Left cardiac atrium (tissue), 4 donors: Measurements from ENCODE around the gene INO80D. TPM values are rescaled to one million over a fixed set of nuclear protein-coding genes. Genes with fewer than 3 reads are reported as not detected.
A peak's percentile ranks its signal among the peaks of the same experiment; 100 is the strongest.

Source experiments
- ATAC-seq, 2 donors: fragments of 200-7000 bp; cut with Tn5 transposase; one replicate each; pipeline ENCODE4 v1.9.1; 2020; ENCODE audit warnings: mild to moderate bottlenecking in 2 of 2, moderate library complexity in 2 of 2
- DNase-seq: peaks from one replicate; pipeline ENCODE4 v3.0.0-alpha.2; 2020
- intact Hi-C, 2 donors: fragments of 100-400 bp; cut with DNase I; formaldehyde crosslinking; loops; one replicate each; pipeline versions ENCODE4 v1.14.1 to v1.15.1; 2022 to 2023
- total RNA-seq, 2 donors: library from RNA; stranded (reverse); fragmentation: NEBNext Ultra II Directional; extraction: Animal tissue kit (Norgen Biotek cat#: 25700); gene quantifications; one replicate each; pipeline ENCODE4 v1.2.1, GENCODE V29; 2021
- donor health status: DM: no; HTN: yes; CAD: no.
- donor health status: DM: no; HTN: yes; CAD: no; lungs with severe emphysema.
- donor health status: DM: yes; HTN: yes; CAD: no.
- donor health status: Dilated cardiomyopathy.

Gene INO80D
- total RNA-seq, 2 donors from 2014 or later: 10.8 to 15.1 TPM

DNA sequence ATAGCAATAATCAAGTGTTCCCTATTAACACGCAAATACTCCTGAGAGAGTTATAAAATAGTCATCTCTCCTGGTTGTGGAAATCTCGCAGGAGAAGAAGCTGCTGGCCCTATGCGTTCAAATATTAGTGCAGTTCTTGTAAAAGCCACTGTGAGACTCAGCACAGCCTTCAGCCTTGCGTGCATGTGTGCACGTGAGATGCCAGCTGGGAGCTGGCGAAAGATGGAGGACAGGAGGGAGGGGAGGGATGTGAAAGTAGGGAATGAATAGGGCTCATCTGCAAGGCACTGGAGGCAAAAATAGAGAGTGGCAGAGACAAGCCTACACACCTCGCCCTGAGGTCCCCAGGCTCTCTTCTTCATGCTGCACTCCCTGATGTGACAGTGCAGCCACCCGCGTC lies 126.5 kb downstream of the INO80D start:
- ATAC-seq (no peak), DNase-seq (no peak)
- intact Hi-C loops: no loop called here

DNA sequence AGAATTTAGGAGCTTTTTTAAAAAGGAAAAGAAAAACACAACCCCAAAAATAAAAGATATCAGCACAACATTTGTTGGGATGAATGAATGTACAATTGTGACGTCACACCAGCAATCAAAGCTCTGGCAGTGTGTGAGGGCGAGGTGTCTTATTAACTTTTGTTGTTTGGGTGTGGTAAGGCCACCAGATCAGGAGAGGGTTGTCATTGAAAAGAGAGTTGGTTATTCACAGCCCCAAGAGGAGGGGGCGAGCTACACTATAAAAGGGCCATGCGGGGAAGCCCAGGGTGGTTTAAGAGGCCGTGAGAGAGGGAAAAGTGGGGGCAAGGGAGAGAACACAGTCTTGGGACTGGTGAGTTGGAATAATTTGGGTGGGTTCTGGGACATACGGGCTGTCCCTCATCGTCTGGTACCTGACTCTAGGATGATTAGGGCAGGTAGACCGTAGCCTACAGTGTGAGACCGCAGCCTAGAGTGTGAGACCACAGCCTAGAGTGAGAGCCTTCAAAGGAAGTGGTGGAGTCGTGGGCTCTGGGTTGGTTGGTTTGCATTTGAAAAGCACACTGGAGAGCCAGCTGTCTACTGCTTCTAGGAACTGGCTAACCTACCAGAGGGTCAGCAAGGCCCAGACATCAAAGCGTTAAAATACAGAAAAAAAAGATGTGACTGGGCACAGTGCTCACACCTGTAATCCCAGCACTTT lies 128.4 kb downstream of the INO80D start:
- ATAC-seq (no peak), DNase-seq (no peak)
- intact Hi-C loops: no loop called here

DNA sequence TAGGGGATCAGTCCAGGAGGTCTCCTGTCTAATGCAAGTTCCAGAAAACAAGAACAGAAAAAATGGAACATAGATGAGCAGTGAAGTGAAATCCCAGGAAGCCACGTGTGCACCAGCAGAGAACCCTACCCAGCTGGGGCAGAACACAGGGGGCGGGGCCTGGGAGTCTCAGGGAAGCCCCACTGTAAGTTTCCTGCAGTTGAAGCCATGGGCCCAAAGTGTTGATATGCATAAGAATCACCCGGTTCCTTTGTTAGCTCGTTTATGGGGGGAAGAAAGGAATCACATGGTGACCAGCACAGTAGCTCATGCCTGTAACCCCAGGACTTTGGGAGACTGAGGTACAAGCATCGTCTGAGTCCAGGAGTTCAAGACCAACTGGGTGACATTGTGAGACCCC lies 131.3 kb downstream of the INO80D start:
- intact Hi-C loops: no loop called here
- no peak for ATAC-seq
- no peak for DNase-seq

DNA sequence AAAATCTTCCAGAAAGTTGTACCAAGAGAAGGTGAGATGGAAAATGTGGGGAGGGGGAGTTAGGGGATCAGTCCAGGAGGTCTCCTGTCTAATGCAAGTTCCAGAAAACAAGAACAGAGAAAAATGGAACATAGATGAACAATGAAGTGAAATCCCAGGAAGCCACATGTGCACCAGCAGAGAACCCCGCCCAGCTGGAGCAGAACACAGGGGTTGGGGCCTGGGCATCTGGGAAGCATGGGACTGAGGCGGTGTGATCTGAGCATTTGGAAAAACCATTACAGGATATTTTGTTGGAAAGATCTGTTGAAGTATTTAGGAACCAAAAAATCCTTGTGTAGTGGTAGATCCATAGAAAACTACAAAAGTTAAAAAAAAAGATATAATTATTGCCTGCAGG lies 133.7 kb downstream of the INO80D start:
- no peak for ATAC-seq

DNA sequence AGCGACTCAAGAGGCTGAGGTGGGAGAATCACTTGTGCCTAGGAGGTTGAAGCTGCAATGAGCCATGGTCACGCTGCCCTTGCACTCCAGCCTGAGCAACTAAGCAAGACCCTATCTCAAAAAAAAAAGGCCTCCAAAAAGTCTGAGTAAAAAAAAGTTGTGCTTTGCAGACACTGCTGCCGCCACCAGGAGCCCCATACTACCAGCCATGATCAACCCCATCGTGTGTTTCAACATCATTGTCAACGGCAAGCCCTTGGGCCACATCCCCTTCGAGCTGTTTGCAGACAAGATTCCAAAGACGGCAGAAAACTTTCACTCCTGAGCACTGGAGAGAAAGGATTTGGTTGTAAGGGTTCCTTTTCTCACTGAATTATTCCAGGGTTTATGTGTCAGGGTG lies 137.1 kb downstream of the INO80D start:
- intact Hi-C loops: no loop called here
- ATAC-seq (no peak), DNase-seq (no peak)

More for the DNA sequence above, 133.7 kb downstream of the INO80D start:
- no peak for DNase-seq
- intact Hi-C loops: no loop called here

DNA sequence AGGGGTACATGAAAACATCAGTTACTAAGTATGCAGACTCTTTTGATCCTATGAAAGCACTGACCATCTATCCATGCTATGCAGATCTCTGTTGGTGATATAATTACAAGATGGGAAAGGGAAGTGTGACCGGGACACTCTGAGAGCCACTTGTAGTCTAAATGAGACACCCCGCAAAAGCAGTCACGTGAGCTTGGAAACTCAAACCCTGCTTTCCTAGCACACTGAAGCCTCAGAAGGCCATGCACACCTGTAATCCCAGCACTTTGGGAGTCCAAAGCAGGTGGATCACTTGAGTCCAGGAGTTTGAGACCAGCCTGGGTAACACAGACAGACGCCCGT lies 137.5 kb downstream of the INO80D start:
- DNase-seq: no peak
- intact Hi-C loops: no loop called here

DNA sequence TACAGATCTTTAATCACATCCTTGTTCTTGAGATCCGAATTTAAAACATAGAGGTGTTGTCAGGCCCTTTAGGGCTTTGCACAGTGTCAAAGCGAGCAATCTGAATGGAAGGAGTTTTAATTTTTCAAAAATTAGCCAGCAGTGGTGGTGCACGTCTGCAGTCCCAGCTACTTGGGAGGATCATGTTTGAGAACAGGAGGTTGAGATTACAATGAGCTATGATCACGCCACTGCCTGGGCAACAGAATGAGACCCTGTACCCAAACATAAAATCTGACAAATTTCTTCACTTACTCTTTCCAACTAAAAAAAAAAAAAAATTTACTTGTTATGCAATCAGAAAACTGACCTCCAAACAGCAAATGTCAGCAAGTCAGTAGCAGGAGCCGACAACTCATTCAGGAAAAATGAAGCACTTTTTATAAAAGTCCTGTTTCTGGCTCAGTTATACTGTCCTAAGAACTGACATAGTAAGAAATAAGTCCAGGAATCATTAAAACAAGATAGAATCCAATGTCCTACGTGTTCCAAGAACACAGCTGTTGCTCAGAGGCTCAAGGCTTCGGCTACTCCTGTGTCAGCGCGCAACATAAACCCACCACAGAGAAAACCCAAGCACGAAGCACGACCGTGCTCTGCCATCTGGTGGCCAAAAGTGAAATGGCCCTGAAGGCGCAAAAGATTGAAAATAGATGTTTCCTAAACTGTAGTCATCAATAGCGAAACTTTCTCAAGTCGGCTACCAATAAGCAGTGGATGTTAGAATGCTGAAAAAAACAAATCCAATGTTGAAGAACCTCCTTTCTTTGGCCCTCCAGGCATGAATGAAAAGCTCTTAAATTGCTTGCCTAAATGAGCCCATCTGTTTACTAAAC lies 138.1 kb downstream of the INO80D start:
- ATAC-seq (peak; percentile 91 to 94), DNase-seq (peak; percentile 63)
- intact Hi-C loops: no loop called here

More for the DNA sequence above, 137.5 kb downstream of the INO80D start:
- ATAC-seq: no peak

DNA sequence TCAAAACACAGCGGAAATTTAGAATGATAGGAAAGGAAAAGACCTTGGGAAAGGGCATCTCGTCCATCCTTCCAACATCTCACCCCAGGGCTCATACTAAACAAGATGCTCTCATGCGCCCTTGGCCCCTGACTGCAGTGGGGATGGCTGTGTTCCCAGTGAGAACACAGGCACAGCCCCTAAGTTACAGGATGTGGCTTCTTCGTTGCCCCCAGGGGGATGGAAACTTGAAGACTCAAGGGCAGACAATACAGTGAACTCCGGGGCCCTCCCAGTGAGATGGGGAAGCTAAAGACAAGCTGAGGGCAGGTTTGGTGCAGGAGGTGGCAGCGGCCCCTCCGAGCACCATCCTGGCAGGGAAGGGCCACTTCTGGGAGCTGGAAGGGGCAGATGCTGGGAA lies 139.7 kb downstream of the INO80D start:
- intact Hi-C loops: no loop called here
- ATAC-seq: no peak
- no peak for DNase-seq

Other genes starting within 250 kb of the INO80D start
- 100 to 1,000 TPM; 236 to 289 TPM for gene NDUFS1, start 73.3 kb upstream of the INO80D start, total RNA-seq
- gene EEF1B2, start 73.7 kb upstream of the INO80D start, total RNA-seq: 100 to 1,000 TPM; 308 to 357 TPM
- 10 to 100 TPM in 1 of 2 donors, 1 to 10 TPM in 1; 8.5 to 10.4 TPM for gene ZDBF2, start 188.5 kb upstream of the INO80D start, total RNA-seq